EH (cell line): ENCODE results near the gene RMI2.

ENCODE experiments used
- DNase-seq: peaks from one replicate; pipeline ENCODE4 v3.0.0-alpha.2; 2015; ENCODE audit warnings: low read depth

Gene RMI2

GRCh38 chr16:11309895-11310633 is 35.2 kb upstream of the RMI2 start:
- DNase-seq = no peak

GRCh38 chr16:11310634-11310977 is 34.7 kb upstream of the RMI2 start:
- no peak for DNase-seq

- no peak for DNase-seq
Measured at GRCh38 chr16:11310997-11311561, 34.2 kb upstream of the RMI2 start.

- DNase-seq = peak; percentile 70
Measured at GRCh38 chr16:11312718-11313492, 32.4 kb upstream of the RMI2 start.

- DNase-seq = no peak
Measured at GRCh38 chr16:11313493-11314308, 31.6 kb upstream of the RMI2 start.

- no peak for DNase-seq
Measured at GRCh38 chr16:11314309-11314894, 30.9 kb upstream of the RMI2 start.

GRCh38 chr16:11315510-11315909 is 29.7 kb upstream of the RMI2 start:
- DNase-seq = peak; percentile 56

GRCh38 chr16:11316331-11317015 is 28.8 kb upstream of the RMI2 start:
- DNase-seq = no peak

- DNase-seq = no peak
Measured at GRCh38 chr16:11318817-11319216, 26.4 kb upstream of the RMI2 start.

- DNase-seq = peak; percentile 35
Measured at GRCh38 chr16:11319529-11320146, 25.6 kb upstream of the RMI2 start.

- DNase-seq = no peak
Measured at GRCh38 chr16:11320170-11320569, 25.1 kb upstream of the RMI2 start.

- DNase-seq = no peak
Measured at GRCh38 chr16:11321662-11322061, 23.6 kb upstream of the RMI2 start.

GRCh38 chr16:11322823-11323222 is 22.4 kb upstream of the RMI2 start:
- DNase-seq = no peak

GRCh38 chr16:11323551-11324336 is 21.5 kb upstream of the RMI2 start:
- DNase-seq = no peak

- DNase-seq = no peak
Measured at GRCh38 chr16:11325404-11326083, 19.7 kb upstream of the RMI2 start.

GRCh38 chr16:11326084-11326736 is 19.0 kb upstream of the RMI2 start:
- DNase-seq = no peak

- DNase-seq = no peak
Measured at GRCh38 chr16:11326737-11327276, 18.5 kb upstream of the RMI2 start.

GRCh38 chr16:11327277-11328171 is 17.7 kb upstream of the RMI2 start:
- peak; percentile 20 for DNase-seq
